Measurements from ENCODE around the gene RCSD1.

GRCh38 chr1:167641786-167642500 is 11.9 kb downstream of the RCSD1 start:
- TF ChIP-seq CTCF (conservative IDR thresholded peaks at IDR 0.05; ENCODE audit: low read depth, low read length) (no peak), POLR2A (IDR thresholded peaks at IDR 0.05; ENCODE audit: low read depth, low read length) (no peak), RFX5 (IDR thresholded peaks at IDR 0.05; ENCODE audit: low read depth, low read length) (no peak), RAD21 (IDR thresholded peaks at IDR 0.05; ENCODE audit: low read length) (no peak), MAZ (IDR thresholded peaks at IDR 0.05; ENCODE audit: borderline replicate concordance, low read depth, low read length) (no peak), FOS (IDR thresholded peaks at IDR 0.05; ENCODE audit: low read depth, low read length) (no peak)

All from IMR-90 (cell line).